Aorta (tissue), 5 donors: Measurements from ENCODE around the gene GARIN5A. TPM values are rescaled to one million over a fixed set of nuclear protein-coding genes. Genes with fewer than 3 reads are reported as not detected.

Experiments used
- ATAC-seq: fragments of 200-7000 bp; cut with Tn5 transposase; one replicate; pipeline ENCODE4 v1.9.1; 2022; ENCODE audit warnings: moderate library complexity; ENCODE audit not compliant: low FRiP score
- DNase-seq, 2 donors: peaks; one replicate each; pipeline ENCODE4 v3.0.0-alpha.2; 2020
- H3K27ac ChIP-seq, 2 donors: one replicate each; pipeline ENCODE4 v1.5.1; 2013; ENCODE audit warnings: low read length in 2 of 2, mild to moderate bottlenecking in 2 of 2, moderate library complexity in 2 of 2, control low read depth in 1 of 2, inconsistent platforms in 1 of 2, low read depth in 1 of 2
- H3K27me3 ChIP-seq, 2 donors: one replicate each; pipeline ENCODE4 v1.6.1; 2013; ENCODE audit warnings: control low read depth in 1 of 2, low read length in 1 of 2, mild to moderate bottlenecking in 1 of 2, moderate library complexity in 1 of 2; ENCODE audit not compliant: insufficient read depth in 2 of 2, control insufficient read depth in 1 of 2
- H3K36me3 ChIP-seq, 2 donors: one replicate each; pipeline ENCODE4 v1.6.1; 2013; ENCODE audit warnings: control low read depth in 1 of 2, low read length in 1 of 2, mild to moderate bottlenecking in 1 of 2; ENCODE audit not compliant: insufficient read depth in 2 of 2, control insufficient read depth in 1 of 2
- H3K4me1 ChIP-seq, 2 donors: one replicate each; pipeline ENCODE4 v1.6.1; 2013; ENCODE audit warnings: low read length in 2 of 2, control low read depth in 1 of 2, mild to moderate bottlenecking in 1 of 2, moderate library complexity in 1 of 2; ENCODE audit not compliant: insufficient read depth in 2 of 2, control insufficient read depth in 1 of 2
- H3K4me3 ChIP-seq, 2 donors: one replicate each; pipeline ENCODE4 v1.5.1; 2013; ENCODE audit warnings: low read length in 2 of 2, control low read depth in 1 of 2, mild to moderate bottlenecking in 1 of 2
- H3K9me3 ChIP-seq: one replicate; pipeline ENCODE4 v1.6.1; 2013; ENCODE audit warnings: mild to moderate bottlenecking, low read length; ENCODE audit not compliant: control insufficient read depth
- WGBS, 2 donors: extraction: QIAGEN DNeasy Blood & Tissue Kit; methylation state at CpG; one replicate each; pipeline ENCODE4 v1.1.7; 2013; 5-methylcytosine and 5-hydroxymethylcytosine counted together
- intact Hi-C, 2 donors: fragments of 100-400 bp; cut with DNase I; formaldehyde crosslinking; loops; one replicate each; pipeline versions ENCODE4 v1.14.2 to v1.15.0; 2022
- polyA plus RNA-seq, 2 donors: library from polyadenylated mRNA; stranded (reverse); fragments of 200-250 nt; gene quantifications; one replicate each; pipeline ENCODE4 v1.2.3, GENCODE V29; 2013
- total RNA-seq, 2 donors: library from RNA; stranded (reverse); fragmentation: NEBNext Ultra II Directional; extraction: Animal tissue kit (Norgen Biotek cat#: 25700); gene quantifications; one replicate each; pipeline ENCODE4 v1.2.1, GENCODE V29; 2021
- donor health status: healthy with polysubstance abuse.
- donor health status: Bipolar disorder and iron deficiency.
- donor health status: DM: no; HTN: no; CAD: no.
- donor health status: DM: no; HTN: no; CAD: no.
- donor health status: DM: yes; HTN: yes; CAD: no.

The GARIN5A gene
- total and polyA plus RNA-seq, 4 donors: not detected

- DNase-seq (no peak), ATAC-seq (no peak)
- Histone ChIP-seq H3K4me1 (no peaks in the 10 kb centered on the region), H3K4me3 (no peak overlapping the region), H3K27ac (no peak overlapping the region), H3K9me3 (no peaks in the 10 kb centered on the region), H3K36me3 (no peaks in the 10 kb centered on the region), H3K27me3 (no peaks in the 10 kb centered on the region)
- 75 to 76% methylated on average over 12 of the region's 12 CpGs for WGBS, 2 donors
- intact Hi-C loops: no loop called here
Measured at GRCh38 chr19:50435627-50436026, 41.0 kb downstream of the GARIN5A start.

- DNase-seq: no peak
- Histone ChIP-seq H3K4me1 (no peaks in the 10 kb centered on the region), H3K9me3 (no peaks in the 10 kb centered on the region), H3K4me3 (no peak overlapping the region), H3K36me3 (no peaks in the 10 kb centered on the region), H3K27ac (no peak overlapping the region), H3K27me3 (no peaks in the 10 kb centered on the region)
- intact Hi-C loops: no loop called here
- no peak for ATAC-seq
- WGBS, 2 donors: 80 to 81% methylated on average over 17 of the region's 17 CpGs
Measured at GRCh38 chr19:50435221-50435620, 41.4 kb downstream of the GARIN5A start.

- no peaks in the 10 kb centered on the region for H3K9me3 ChIP-seq
- no peaks in the 10 kb centered on the region for H3K4me1 ChIP-seq
- intact Hi-C loops: no loop called here
- DNase-seq (no peak), ATAC-seq (no peak)
- no peaks in the 10 kb centered on the region for H3K27me3 ChIP-seq
- no peak overlapping the region for H3K27ac ChIP-seq
- 30 to 36% methylated on average over 12 of the region's 12 CpGs for WGBS, 2 donors
- no peaks in the 10 kb centered on the region for H3K36me3 ChIP-seq
- H3K4me3 ChIP-seq: no peak overlapping the region
Measured at GRCh38 chr19:50434525-50434924, 42.1 kb downstream of the GARIN5A start.

DNA sequence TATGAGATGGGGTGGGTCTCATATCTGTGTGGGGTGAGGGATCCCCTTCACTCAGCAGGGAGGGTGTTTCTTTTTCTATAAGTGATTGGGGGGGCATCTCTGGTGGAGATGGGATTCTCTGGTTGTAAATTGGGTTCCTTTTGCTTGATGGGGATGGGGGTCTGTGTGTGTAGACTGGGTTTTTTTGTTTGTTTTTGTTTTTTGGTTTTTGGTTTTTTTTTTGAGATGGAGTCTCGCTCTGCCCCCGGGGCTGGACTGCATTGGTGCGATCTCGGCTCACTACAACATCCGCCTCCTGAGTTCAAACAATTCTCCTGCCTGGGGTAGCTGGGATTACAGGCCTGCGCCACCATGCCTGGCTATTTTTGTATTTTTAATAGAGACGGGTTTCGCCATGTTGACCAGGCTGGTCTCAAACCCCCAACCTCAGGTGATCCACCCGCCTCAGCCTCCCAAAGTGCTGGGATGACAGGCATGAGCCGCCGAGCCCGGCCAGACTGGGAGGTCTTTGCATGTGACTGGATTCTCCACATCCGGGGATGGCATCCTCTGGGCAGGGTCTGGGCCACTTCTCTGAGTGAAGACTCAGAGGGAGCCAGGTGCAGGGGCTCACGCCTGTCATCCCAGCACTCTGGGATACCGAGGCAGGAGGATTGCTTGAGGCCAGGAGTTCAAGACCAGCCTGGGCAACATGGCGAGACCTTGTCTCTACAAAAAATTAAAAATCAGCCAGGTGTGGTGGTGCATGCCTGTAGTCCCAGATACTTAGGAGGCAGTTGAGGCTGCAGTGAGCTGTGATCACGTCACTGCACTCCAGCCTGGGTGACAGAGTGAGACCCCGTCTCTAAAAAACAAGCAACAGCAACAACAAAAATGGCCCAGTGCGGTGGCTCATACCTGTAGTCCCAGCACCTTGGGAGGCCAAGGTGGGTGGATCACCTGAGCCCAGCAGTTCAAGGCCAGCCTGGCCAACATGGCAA lies 43.2 kb downstream of the GARIN5A start:
- 64 to 68% methylated on average over 19 of the region's 19 CpGs for WGBS, 2 donors
- intact Hi-C loops: no loop called here

GRCh38 chr19:50432221-50433028 lies 44.2 kb downstream of the GARIN5A start, which contains the start of gene MYBPC2:
MYBPC2 (plus strand) TSS chr19:50432892; CDS start chr19:50432954, 62 bp downstream.
- no peaks in the 10 kb centered on the region for H3K27me3 ChIP-seq
- no peaks in the 10 kb centered on the region for H3K9me3 ChIP-seq
- peak within 1 kb of the TSS; percentile 23 to 42 for H3K4me3 ChIP-seq
- 3 to 5% methylated on average over 30 to 40 of the region's 40 CpGs for WGBS, 2 donors
- DNase-seq: no peak
- no peak within 1 kb of the TSS for H3K27ac ChIP-seq
- H3K36me3 ChIP-seq: no peaks in the 10 kb centered on the region
- ATAC-seq: no peak
- no peaks in the 10 kb centered on the region for H3K4me1 ChIP-seq
- intact Hi-C loops: no loop called here

More for the DNA sequence above, 43.2 kb downstream of the GARIN5A start:
- Histone ChIP-seq H3K36me3 (no peaks in the 10 kb centered on the region), H3K9me3 (no peaks in the 10 kb centered on the region), H3K27me3 (no peaks in the 10 kb centered on the region), H3K4me1 (no peaks in the 10 kb centered on the region), H3K27ac (no peak overlapping the region), H3K4me3 (no peak overlapping the region)
- ATAC-seq: no peak
- DNase-seq: no peak

DNA sequence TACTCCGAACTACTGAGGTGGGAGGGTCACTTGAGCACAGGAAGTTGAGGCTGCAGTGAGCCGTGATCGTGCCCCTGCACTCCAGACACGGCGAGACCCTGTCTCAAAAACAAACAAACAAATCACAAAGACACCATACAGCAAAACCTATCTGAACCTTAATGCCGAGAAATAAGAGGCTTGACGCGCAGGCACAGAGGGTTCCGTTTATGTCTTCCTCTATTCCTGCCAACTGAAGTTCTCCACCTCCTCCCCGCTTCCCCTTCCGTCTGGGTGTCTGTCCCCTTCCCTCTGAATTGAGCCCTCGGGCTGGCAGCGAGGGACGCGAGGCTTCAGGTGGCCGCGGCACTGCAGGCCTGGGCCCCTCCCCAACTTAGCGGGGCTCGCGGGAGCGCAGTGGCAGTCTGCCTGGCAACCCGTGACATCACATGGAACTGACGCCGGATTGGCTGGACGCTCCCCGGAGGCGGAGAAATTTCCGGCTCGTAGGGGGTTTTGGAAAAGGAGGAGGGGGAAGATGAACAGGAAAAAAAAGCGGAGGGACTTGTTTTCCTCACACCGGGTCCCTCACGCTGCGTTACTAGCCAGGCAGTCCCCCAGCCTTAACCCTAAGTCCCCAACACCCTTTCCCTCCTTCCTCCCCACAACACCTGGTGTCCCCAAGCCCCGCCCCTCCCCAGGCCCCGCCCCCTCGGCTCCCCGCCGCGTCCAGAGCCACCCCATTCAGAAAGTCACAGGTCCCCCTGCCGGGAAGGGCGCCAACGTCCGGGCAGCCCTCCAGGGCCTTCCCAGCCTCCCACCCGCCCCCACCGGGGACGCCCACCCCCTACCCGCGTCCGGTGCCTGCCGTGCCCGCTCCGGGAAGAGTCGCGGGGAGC lies 45.1 kb downstream of the GARIN5A start:
- H3K4me1 ChIP-seq: no peaks in the 10 kb centered on the region
- WGBS, 2 donors: 1% methylated on average over 53 to 54 of the region's 54 CpGs
- intact Hi-C loops: no loop called here
- no peaks in the 10 kb centered on the region for H3K36me3 ChIP-seq
- ATAC-seq: peak; percentile 91
- no peaks in the 10 kb centered on the region for H3K9me3 ChIP-seq
- no peaks in the 10 kb centered on the region for H3K27me3 ChIP-seq
- no peak overlapping the region for H3K27ac ChIP-seq
- peak overlapping the region; percentile 23 to 42 for H3K4me3 ChIP-seq
- peak; percentile 91 to 95 for DNase-seq

DNA sequence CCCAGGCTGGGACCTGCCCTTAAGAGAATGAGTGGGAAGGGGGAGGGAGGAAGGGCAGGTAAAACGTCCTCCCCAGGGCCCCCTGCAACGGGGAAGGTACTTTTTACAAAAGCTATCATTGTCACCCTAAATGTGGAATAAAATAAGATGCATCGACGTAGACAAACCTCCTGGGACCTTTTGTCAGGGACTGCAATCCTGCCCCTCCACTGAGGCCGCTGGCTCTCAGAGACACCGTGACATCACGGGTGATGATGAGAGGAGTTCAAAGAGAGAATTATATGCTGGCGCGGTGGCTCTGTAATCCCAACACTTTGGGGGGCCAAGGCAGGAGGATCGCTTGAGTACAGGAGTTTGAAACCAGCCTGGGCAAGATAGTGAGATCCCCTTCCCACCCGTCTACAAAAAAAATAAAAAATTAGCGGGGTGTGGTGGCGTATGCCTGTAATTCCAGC lies 45.7 kb downstream of the GARIN5A start:
- Histone ChIP-seq H3K27me3 (no peaks in the 10 kb centered on the region), H3K4me3 (no peak overlapping the region), H3K27ac (no peak overlapping the region), H3K4me1 (no peaks in the 10 kb centered on the region), H3K9me3 (no peaks in the 10 kb centered on the region), H3K36me3 (no peaks in the 10 kb centered on the region)
- DNase-seq (no peak), ATAC-seq (no peak)
- intact Hi-C loops: no loop called here
- WGBS, 2 donors: 21 to 25% methylated on average over 13 of the region's 13 CpGs
